ENCODE results near the gene VIPR1. TPM values are rescaled to one million over a fixed set of nuclear protein-coding genes. Genes with fewer than 3 reads are reported as not detected.

VIPR1 gene
- polyA plus RNA-seq, 1 of the 3 experiments (the other 2 are of a cell fraction): not detected

DNA sequence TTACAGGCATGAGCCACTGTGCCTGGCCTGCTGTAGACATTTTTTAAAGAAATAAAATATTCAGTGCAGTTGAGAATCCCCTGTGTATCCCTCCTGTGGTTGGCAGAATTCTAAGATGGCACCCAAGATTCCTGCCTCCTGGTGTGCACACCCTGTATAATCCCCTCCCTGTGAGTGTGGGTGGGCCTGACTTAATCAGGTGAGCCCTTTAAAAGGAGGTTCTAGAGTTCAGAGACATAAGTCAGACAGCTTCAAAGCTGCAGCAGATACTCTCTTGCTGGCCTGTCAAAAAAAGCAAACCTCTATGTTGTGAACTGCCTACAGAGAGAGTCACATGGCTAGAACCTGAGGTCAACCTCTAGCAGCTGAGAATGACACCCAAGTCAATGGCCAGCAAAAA lies 7.0 kb upstream of the VIPR1 start:
- peaks cover 21% of the 10 kb centered on the region; the same call in 1 of the 2 replicates for H3K27me3 ChIP-seq (ENCODE audit: insufficient read depth)
- H3K27ac ChIP-seq (ENCODE audit: low read depth in 2 of 2, low read length in 1 of 2): no peak overlapping the region
- H3K9me2 ChIP-seq: no peaks in the 10 kb centered on the region
- H4K20me1 ChIP-seq (ENCODE audit: insufficient read depth): no peaks in the 10 kb centered on the region
- H3K9me3 ChIP-seq: no peaks in the 10 kb centered on the region
- ChIA-PET CTCF (no interaction called here), POLR2A (no interaction called here)
- peaks cover 0 to 5% of the 10 kb centered on the region in 2 experiments; a peak in 1 of 4 replicates for H3K4me1 ChIP-seq (ENCODE audit: control insufficient read depth in 1 of 2, insufficient read depth in 2 of 2, low read depth in 1 of 2, low read length in 1 of 2)
- no peaks in the 10 kb centered on the region for H3F3A ChIP-seq (replicated peaks; ENCODE audit: insufficient read depth)
- no peak overlapping the region for H3K4me2 ChIP-seq
- no peak overlapping the region for H2AFZ ChIP-seq (ENCODE audit: low read depth)
- H3K9ac ChIP-seq: no peak overlapping the region
- H3K36me3 ChIP-seq (replicated peaks in 1 of 2; ENCODE audit: control insufficient read depth in 1 of 2, insufficient read depth in 2 of 2, low read length in 1 of 2): no peaks in the 10 kb centered on the region
- no peak overlapping the region for H3K4me3 ChIP-seq (ENCODE audit: low read depth in 2 of 2, low read length in 1 of 2)
- H3K79me2 ChIP-seq (ENCODE audit: insufficient read depth): no peaks in the 10 kb centered on the region
- no peak for DNase-seq
- TF ChIP-seq YY1 (IDR thresholded peaks at IDR 0.05; ENCODE audit: low read depth) (no peak), TCF12 (IDR thresholded peaks at IDR 0.05) (no peak), CHD2 (IDR thresholded peaks at IDR 0.05; ENCODE audit: low read length, partially characterized antibody) (no peak), FOXJ3 (CRISPR knock-in tag; IDR thresholded peaks at IDR 0.05) (no peak), POLR2AphosphoS5 (IDR thresholded peaks at IDR 0.05; ENCODE audit: low read depth, low read length) (no peak), TEAD4 (IDR thresholded peaks at IDR 0.05; ENCODE audit: borderline replicate concordance, insufficient read depth) (no peak), SIN3A (IDR thresholded peaks at IDR 0.05; ENCODE audit: borderline replicate concordance, low read depth, low read length) (no peak), MXI1 (IDR thresholded peaks at IDR 0.05; ENCODE audit: low read depth, low read length) (no peak), RAD21 (IDR thresholded peaks at IDR 0.05; ENCODE audit: low read length) (no peak), EP300 (IDR thresholded peaks at IDR 0.05; ENCODE audit: borderline replicate concordance in 1 of 2, low read depth in 1 of 2, low read length in 1 of 2) (no peak), SMC3 (IDR thresholded peaks at IDR 0.05; ENCODE audit: low read depth, low read length) (no peak)
- TF ChIP-seq, protein P1, sequence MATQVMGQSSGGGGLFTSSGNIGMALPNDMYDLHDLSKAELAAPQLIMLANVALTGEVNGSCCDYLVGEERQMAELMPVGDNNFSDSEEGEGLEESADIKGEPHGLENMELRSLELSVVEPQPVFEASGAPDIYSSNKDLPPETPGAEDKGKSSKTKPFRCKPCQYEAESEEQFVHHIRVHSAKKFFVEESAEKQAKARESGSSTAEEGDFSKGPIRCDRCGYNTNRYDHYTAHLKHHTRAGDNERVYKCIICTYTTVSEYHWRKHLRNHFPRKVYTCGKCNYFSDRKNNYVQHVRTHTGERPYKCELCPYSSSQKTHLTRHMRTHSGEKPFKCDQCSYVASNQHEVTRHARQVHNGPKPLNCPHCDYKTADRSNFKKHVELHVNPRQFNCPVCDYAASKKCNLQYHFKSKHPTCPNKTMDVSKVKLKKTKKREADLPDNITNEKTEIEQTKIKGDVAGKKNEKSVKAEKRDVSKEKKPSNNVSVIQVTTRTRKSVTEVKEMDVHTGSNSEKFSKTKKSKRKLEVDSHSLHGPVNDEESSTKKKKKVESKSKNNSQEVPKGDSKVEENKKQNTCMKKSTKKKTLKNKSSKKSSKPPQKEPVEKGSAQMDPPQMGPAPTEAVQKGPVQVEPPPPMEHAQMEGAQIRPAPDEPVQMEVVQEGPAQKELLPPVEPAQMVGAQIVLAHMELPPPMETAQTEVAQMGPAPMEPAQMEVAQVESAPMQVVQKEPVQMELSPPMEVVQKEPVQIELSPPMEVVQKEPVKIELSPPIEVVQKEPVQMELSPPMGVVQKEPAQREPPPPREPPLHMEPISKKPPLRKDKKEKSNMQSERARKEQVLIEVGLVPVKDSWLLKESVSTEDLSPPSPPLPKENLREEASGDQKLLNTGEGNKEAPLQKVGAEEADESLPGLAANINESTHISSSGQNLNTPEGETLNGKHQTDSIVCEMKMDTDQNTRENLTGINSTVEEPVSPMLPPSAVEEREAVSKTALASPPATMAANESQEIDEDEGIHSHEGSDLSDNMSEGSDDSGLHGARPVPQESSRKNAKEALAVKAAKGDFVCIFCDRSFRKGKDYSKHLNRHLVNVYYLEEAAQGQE (IDR thresholded peaks at IDR 0.05; ENCODE audit: low read depth, low read length): no peak
- TF ChIP-seq, protein P2, sequence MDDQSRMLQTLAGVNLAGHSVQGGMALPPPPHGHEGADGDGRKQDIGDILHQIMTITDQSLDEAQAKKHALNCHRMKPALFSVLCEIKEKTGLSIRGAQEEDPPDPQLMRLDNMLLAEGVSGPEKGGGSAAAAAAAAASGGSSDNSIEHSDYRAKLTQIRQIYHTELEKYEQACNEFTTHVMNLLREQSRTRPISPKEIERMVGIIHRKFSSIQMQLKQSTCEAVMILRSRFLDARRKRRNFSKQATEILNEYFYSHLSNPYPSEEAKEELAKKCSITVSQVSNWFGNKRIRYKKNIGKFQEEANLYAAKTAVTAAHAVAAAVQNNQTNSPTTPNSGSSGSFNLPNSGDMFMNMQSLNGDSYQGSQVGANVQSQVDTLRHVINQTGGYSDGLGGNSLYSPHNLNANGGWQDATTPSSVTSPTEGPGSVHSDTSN (IDR thresholded peaks at IDR 0.05): no peak
- TF ChIP-seq, protein P3, sequence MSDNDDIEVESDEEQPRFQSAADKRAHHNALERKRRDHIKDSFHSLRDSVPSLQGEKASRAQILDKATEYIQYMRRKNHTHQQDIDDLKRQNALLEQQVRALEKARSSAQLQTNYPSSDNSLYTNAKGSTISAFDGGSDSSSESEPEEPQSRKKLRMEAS (IDR thresholded peaks at IDR 0.05; ENCODE audit: low read depth): no peak

Data from SK-N-SH (cell line).